Suprapubic skin (tissue), 4 donors: Measurements from ENCODE around the gene ADM.

ENCODE experiments used
- POLR2A ChIP-seq, 2 donors: fragments of 450-650 bp; IDR thresholded peaks; one replicate each; pipeline ENCODE4 v1.6.1; 2017; ENCODE audit warnings: antibody characterized with exemption in 2 of 2, mild to moderate bottlenecking in 2 of 2, moderate library complexity in 2 of 2
- POLR2AphosphoS5 ChIP-seq, 3 donors: sonication (generic); formaldehyde crosslinking; IDR thresholded peaks; one replicate each; pipeline ENCODE4 v1.6.1; 2017; ENCODE audit warnings: antibody characterized with exemption in 3 of 3
- TF ChIP-seq, protein P1 (sequence below), 2 donors: fragments of 200-600 bp in 1 of 2; fragments of 450-650 bp in 1 of 2; sonication (generic) in 1 of 2; IDR thresholded peaks; one replicate each; pipeline ENCODE4 v1.5.1; 2016 to 2019; ENCODE audit warnings: antibody characterized with exemption in 2 of 2, mild to moderate bottlenecking in 1 of 2, moderate library complexity in 1 of 2

DNA sequence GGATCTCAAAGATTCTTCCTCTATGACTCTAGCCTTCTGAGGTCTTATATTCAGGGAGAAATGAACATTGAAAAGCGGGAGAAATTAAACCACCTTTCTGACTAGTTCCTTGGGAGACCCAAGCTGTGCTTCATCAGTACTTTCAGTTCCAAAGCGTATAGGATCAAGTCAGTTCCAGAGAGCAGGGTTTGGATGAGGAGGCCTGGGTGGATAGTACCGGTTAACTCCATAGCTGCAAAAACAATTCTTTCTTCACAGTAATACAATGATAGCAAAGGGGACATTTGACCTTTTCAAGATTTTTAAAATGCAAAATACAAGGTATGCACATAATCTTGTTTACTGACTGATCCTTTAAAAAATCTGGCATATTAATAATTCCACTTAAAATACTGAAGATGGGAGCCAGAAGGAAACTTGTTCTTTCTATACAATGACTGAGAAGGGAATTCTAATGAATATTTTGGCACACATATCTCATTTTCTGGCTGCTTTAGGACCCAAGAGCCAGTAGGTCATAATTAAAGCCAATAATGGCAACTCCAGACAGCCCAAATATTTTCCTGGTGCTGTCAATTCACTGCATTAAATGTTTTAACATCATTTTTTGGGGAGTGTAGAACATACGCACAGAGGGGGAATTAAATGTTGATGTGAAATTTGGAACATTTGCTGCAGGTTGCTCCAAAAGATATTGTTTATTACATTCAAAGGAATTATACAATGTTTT, 16.0 kb downstream of the ADM start:
- TF ChIP-seq, protein P1, sequence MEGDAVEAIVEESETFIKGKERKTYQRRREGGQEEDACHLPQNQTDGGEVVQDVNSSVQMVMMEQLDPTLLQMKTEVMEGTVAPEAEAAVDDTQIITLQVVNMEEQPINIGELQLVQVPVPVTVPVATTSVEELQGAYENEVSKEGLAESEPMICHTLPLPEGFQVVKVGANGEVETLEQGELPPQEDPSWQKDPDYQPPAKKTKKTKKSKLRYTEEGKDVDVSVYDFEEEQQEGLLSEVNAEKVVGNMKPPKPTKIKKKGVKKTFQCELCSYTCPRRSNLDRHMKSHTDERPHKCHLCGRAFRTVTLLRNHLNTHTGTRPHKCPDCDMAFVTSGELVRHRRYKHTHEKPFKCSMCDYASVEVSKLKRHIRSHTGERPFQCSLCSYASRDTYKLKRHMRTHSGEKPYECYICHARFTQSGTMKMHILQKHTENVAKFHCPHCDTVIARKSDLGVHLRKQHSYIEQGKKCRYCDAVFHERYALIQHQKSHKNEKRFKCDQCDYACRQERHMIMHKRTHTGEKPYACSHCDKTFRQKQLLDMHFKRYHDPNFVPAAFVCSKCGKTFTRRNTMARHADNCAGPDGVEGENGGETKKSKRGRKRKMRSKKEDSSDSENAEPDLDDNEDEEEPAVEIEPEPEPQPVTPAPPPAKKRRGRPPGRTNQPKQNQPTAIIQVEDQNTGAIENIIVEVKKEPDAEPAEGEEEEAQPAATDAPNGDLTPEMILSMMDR (IDR thresholded peaks at IDR 0.05): no peak
- TF ChIP-seq POLR2A (IDR thresholded peaks at IDR 0.05) (no peak), POLR2AphosphoS5 (IDR thresholded peaks at IDR 0.05) (no peak)
